Fibroblast of the aortic adventitia (primary cell): ENCODE measurements around the gene CD160. TPM values are rescaled to one million over a fixed set of nuclear protein-coding genes. Genes with fewer than 3 reads are reported as not detected.

Source experiments
- DNase-seq: peaks from one replicate; pipeline ENCODE4 v3.0.0-alpha.2; 2010; ENCODE audit warnings: low read depth
- H3K4me3 ChIP-seq: 2 replicates; pipeline ENCODE4 v1.5.1; 2011; ENCODE audit warnings: low read depth, mild to moderate bottlenecking, control low read depth, low read length, moderate library complexity
- CTCF ChIP-seq: IDR thresholded peaks from 2 replicates; pipeline ENCODE4 v1.5.1; 2011; ENCODE audit warnings: mild to moderate bottlenecking, low read length, control low read depth, inconsistent platforms; ENCODE audit not compliant: insufficient read depth
- total RNA-seq: library from RNA; depleted of rRNA; stranded (reverse); fragments of >200 nt; gene quantifications from 2 replicates; pipeline ENCODE4 v1.2.3, GENCODE V29; 2012; ENCODE audit warnings: low replicate concordance

The CD160 gene
- total RNA-seq, 1 donor = not detected

GRCh38 chr1:145777357-145778145 is 58.3 kb downstream of the CD160 start:
- no peak overlapping the region for H3K4me3 ChIP-seq
- peak; percentile 52 for DNase-seq
- no peak for TF ChIP-seq CTCF

GRCh38 chr1:145778146-145778540 is 58.8 kb downstream of the CD160 start:
- DNase-seq = peak; percentile 60
- H3K4me3 ChIP-seq = no peak overlapping the region
- no peak for TF ChIP-seq CTCF

- peak; percentile 94 for DNase-seq
- no peak for TF ChIP-seq CTCF
- no peak overlapping the region for H3K4me3 ChIP-seq
These were observed 63.2 kb downstream of the CD160 start for GRCh38 chr1:145782272-145783099.

- no peak for DNase-seq
These were observed 65.1 kb downstream of the CD160 start for GRCh38 chr1:145784409-145784808.

GRCh38 chr1:145785547-145785946 is 66.2 kb downstream of the CD160 start:
- no peak overlapping the region for H3K4me3 ChIP-seq
- peak; percentile 23 for DNase-seq
- TF ChIP-seq CTCF = no peak

More at GRCh38 chr1:145784409-145784808, 65.1 kb downstream of the CD160 start:
- no peak for TF ChIP-seq CTCF
- no peak overlapping the region for H3K4me3 ChIP-seq

- DNase-seq = no peak
- H3K4me3 ChIP-seq = no peak overlapping the region
- no peak for TF ChIP-seq CTCF
These were observed 67.0 kb downstream of the CD160 start for GRCh38 chr1:145786271-145786670.
